Ishikawa (cell line): Measurements from ENCODE around the gene EIF4G2.

ENCODE experiments used
- CEBPB ChIP-seq: IDR thresholded peaks from 2 replicates; pipeline ENCODE4 v1.6.1; 2012
- CREB1 ChIP-seq: IDR thresholded peaks from 2 replicates; pipeline ENCODE4 v1.6.1; 2012; ENCODE audit warnings: low read depth
- EGR1 ChIP-seq: IDR thresholded peaks from 2 replicates; pipeline ENCODE4 v1.6.1; 2012
- EP300 ChIP-seq: IDR thresholded peaks from 2 replicates; pipeline ENCODE4 v1.6.1; 2012; ENCODE audit warnings: borderline replicate concordance
- FOXM1 ChIP-seq: IDR thresholded peaks from 2 replicates; pipeline ENCODE4 v1.6.1; 2012; ENCODE audit warnings: low read depth, borderline replicate concordance
- NFIC ChIP-seq: IDR thresholded peaks from 2 replicates; pipeline ENCODE4 v1.6.1; 2012
- RAD21 ChIP-seq: IDR thresholded peaks from 2 replicates; pipeline ENCODE4 v1.6.1; 2012; ENCODE audit warnings: low read depth
- TAF1 ChIP-seq: IDR thresholded peaks from 2 replicates; pipeline ENCODE4 v1.6.1; 2012; ENCODE audit warnings: low read depth, mild to moderate bottlenecking
- TCF12 ChIP-seq: IDR thresholded peaks from 2 replicates; pipeline ENCODE4 v1.6.1; 2012; ENCODE audit warnings: low read depth
- TEAD4 ChIP-seq: IDR thresholded peaks from 2 replicates; pipeline ENCODE4 v1.6.1; 2012
- YY1 ChIP-seq: IDR thresholded peaks from 2 replicates; pipeline ENCODE4 v1.6.1; 2012; ENCODE audit warnings: low read depth
- ZBTB7A ChIP-seq: IDR thresholded peaks from 2 replicates; pipeline ENCODE4 v1.6.1; 2012; ENCODE audit warnings: low read depth
- TF ChIP-seq, protein P1 (sequence below): IDR thresholded peaks from 2 replicates; pipeline ENCODE4 v1.6.1; 2012
- TF ChIP-seq, protein P2 (sequence below): IDR thresholded peaks from 2 replicates; pipeline ENCODE4 v1.6.1; 2012
- TF ChIP-seq, protein P3 (sequence below): IDR thresholded peaks from 2 replicates; pipeline ENCODE4 v1.6.1; 2012; ENCODE audit warnings: low read depth, mild to moderate bottlenecking

Gene EIF4G2

DNA sequence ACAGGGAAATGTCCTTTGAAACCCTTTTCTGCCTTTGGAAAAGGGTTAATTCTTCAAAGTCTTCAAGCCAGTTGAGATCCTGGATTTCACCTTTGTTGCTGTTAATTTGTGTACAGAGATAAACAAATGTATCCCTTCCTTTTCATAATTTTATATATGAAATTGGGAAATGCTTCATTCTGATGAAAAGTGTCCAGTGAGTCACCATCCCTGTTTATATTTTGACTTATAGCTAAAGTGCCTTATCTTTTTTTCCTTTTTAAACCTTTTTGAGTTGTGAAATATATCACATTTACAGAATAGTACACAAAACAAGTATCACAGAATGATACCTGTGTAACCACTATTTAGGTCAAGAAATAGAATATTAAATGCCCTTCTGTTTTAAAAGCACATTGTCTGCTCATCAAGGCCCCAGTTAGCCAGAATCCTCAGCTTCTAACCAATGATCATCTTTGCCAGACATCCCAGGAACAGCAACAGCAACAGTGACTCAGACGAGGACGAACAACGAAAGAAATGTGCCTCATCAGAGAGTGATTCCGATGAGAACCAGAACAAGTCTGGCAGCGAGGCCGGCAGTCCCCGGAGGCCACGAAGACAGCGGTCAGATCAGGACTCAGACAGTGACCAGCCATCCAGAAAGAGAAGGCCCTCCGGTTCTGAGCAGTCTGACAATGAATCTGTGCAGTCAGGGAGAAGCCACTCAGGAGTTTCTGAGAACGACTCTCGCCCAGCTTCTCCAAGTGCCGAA is 30.3 kb downstream of the EIF4G2 start:
- TF ChIP-seq EGR1, result no peak
- TF ChIP-seq FOXM1, result no peak
- no peak for TF ChIP-seq TAF1
- TF ChIP-seq, protein P1, sequence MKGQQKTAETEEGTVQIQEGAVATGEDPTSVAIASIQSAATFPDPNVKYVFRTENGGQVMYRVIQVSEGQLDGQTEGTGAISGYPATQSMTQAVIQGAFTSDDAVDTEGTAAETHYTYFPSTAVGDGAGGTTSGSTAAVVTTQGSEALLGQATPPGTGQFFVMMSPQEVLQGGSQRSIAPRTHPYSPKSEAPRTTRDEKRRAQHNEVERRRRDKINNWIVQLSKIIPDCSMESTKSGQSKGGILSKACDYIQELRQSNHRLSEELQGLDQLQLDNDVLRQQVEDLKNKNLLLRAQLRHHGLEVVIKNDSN, result no peak
- no peak for TF ChIP-seq CEBPB
- no peak for TF ChIP-seq CREB1
- no peak for TF ChIP-seq NFIC
- TF ChIP-seq, protein P2, sequence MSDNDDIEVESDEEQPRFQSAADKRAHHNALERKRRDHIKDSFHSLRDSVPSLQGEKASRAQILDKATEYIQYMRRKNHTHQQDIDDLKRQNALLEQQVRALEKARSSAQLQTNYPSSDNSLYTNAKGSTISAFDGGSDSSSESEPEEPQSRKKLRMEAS, result no peak
- TF ChIP-seq ZBTB7A, result no peak
- no peak for TF ChIP-seq TCF12
- no peak for TF ChIP-seq EP300
- no peak for TF ChIP-seq RAD21
- TF ChIP-seq, protein P3, sequence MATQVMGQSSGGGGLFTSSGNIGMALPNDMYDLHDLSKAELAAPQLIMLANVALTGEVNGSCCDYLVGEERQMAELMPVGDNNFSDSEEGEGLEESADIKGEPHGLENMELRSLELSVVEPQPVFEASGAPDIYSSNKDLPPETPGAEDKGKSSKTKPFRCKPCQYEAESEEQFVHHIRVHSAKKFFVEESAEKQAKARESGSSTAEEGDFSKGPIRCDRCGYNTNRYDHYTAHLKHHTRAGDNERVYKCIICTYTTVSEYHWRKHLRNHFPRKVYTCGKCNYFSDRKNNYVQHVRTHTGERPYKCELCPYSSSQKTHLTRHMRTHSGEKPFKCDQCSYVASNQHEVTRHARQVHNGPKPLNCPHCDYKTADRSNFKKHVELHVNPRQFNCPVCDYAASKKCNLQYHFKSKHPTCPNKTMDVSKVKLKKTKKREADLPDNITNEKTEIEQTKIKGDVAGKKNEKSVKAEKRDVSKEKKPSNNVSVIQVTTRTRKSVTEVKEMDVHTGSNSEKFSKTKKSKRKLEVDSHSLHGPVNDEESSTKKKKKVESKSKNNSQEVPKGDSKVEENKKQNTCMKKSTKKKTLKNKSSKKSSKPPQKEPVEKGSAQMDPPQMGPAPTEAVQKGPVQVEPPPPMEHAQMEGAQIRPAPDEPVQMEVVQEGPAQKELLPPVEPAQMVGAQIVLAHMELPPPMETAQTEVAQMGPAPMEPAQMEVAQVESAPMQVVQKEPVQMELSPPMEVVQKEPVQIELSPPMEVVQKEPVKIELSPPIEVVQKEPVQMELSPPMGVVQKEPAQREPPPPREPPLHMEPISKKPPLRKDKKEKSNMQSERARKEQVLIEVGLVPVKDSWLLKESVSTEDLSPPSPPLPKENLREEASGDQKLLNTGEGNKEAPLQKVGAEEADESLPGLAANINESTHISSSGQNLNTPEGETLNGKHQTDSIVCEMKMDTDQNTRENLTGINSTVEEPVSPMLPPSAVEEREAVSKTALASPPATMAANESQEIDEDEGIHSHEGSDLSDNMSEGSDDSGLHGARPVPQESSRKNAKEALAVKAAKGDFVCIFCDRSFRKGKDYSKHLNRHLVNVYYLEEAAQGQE, result no peak
- TF ChIP-seq TEAD4, result no peak
- TF ChIP-seq YY1, result no peak

DNA sequence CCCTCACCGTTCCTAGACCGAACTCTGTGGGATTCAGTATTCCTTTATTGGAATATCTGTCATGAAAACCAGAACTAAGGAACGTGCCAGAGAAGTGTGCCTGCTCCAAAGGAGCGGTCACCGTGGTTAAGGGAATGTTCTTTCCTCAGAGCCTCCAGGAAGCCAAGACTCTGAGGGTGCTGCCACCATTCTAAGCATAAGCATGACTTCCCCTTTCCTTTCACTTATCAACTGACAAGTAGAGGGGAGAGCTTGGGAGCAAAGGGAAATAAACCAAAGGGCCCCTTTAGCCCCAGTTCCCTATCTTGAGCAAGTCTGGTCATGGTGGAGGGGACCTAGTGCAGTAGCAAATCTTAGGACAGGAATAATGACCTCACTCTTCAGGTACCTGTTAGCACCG is 30.9 kb downstream of the EIF4G2 start:
- TF ChIP-seq, protein P3, result no peak
- no peak for TF ChIP-seq FOXM1
- TF ChIP-seq CEBPB, result no peak
- no peak for TF ChIP-seq YY1
- no peak for TF ChIP-seq ZBTB7A
- TF ChIP-seq EP300, result no peak
- TF ChIP-seq, protein P2, result no peak
- TF ChIP-seq TCF12, result no peak
- no peak for TF ChIP-seq RAD21
- TF ChIP-seq, protein P1, result no peak
- no peak for TF ChIP-seq NFIC
- no peak for TF ChIP-seq CREB1
- TF ChIP-seq EGR1, result no peak
- no peak for TF ChIP-seq TEAD4
- no peak for TF ChIP-seq TAF1

DNA sequence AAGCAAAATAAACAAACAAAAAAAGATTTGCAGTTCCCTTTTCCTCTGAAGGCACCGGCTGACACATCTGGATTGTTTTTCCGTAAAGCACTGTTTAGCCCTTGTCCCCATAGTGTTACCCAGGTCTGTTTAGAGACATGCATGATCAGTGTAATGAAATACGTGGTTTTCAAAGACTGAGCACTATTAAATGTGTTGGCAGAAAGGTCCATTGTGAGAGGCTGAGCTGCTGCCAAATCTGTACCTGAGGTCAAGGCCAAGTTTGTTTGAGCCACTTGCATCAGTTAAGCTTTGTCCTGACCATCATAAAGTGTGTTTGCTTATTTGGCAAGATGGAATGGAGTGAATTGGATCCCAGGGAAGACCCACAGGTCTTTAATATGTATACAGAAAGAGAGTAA is 31.3 kb downstream of the EIF4G2 start:
- TF ChIP-seq, protein P2, result no peak
- TF ChIP-seq NFIC (no peak), CEBPB (no peak), ZBTB7A (no peak), TEAD4 (no peak), RAD21 (no peak), YY1 (no peak), TAF1 (no peak), CREB1 (no peak), TCF12 (no peak), FOXM1 (no peak), EP300 (no peak), EGR1 (no peak)
- TF ChIP-seq, protein P1, result no peak
- TF ChIP-seq, protein P3, result no peak

DNA sequence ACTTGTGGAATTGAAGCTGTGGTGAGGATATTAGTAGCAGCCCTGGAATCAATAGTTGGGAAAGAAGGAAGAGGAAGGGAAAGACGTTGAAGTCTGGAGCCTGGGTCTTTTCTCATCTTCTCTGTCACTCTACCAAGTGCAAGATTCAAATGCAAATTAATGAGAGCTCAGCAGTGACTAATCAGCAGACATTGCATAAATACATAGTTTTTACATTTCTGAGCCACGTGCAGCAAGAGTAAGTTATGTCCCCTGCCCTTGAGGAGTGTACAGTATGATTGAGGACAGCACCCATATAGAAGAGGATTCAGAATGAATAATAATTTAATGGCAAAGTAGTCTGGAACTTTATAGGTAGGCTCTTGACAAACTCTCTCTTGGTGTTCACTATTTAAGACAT is 33.9 kb downstream of the EIF4G2 start:
- no peak for TF ChIP-seq TAF1
- no peak for TF ChIP-seq EP300
- no peak for TF ChIP-seq NFIC
